Neural progenitor cell (in vitro differentiated cells): ENCODE results near the gene PPFIA3.

ENCODE experiments used
- EZH2 ChIP-seq: fragments of 200-600 bp; sonication (generic); IDR thresholded peaks from 2 replicates; pipeline ENCODE4 v1.6.1; 2017; ENCODE audit warnings: antibody characterized with exemption, mild to moderate bottlenecking, moderate library complexity
- TF ChIP-seq, protein P1 (sequence below): fragments of 200-600 bp; sonication (generic); IDR thresholded peaks from 2 replicates; pipeline ENCODE4 v1.5.1; 2017; ENCODE audit warnings: antibody characterized with exemption, mild to moderate bottlenecking

- TF ChIP-seq, protein P1, sequence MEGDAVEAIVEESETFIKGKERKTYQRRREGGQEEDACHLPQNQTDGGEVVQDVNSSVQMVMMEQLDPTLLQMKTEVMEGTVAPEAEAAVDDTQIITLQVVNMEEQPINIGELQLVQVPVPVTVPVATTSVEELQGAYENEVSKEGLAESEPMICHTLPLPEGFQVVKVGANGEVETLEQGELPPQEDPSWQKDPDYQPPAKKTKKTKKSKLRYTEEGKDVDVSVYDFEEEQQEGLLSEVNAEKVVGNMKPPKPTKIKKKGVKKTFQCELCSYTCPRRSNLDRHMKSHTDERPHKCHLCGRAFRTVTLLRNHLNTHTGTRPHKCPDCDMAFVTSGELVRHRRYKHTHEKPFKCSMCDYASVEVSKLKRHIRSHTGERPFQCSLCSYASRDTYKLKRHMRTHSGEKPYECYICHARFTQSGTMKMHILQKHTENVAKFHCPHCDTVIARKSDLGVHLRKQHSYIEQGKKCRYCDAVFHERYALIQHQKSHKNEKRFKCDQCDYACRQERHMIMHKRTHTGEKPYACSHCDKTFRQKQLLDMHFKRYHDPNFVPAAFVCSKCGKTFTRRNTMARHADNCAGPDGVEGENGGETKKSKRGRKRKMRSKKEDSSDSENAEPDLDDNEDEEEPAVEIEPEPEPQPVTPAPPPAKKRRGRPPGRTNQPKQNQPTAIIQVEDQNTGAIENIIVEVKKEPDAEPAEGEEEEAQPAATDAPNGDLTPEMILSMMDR: no peak
- no peak for TF ChIP-seq EZH2
Observed at GRCh38 chr19:49109569-49110233, 9.6 kb upstream of the PPFIA3 start.
